Suprapubic skin (tissue), 3 donors: ENCODE results near the gene ATP6V1A.
"Not testable (repeated sequence)": the region's sequence is repeated elsewhere in the genome, so short reads cannot be mapped to it uniquely, and the experiment has no call there.

Experiments used
- EP300 ChIP-seq: sonication (generic); formaldehyde crosslinking; IDR thresholded peaks from one replicate; pipeline ENCODE4 v1.6.1; 2017; ENCODE audit warnings: antibody characterized with exemption
- POLR2A ChIP-seq, 2 donors: fragments of 450-650 bp; IDR thresholded peaks; one replicate each; pipeline ENCODE4 v1.6.1; 2017; ENCODE audit warnings: antibody characterized with exemption in 2 of 2, mild to moderate bottlenecking in 2 of 2, moderate library complexity in 2 of 2
- TF ChIP-seq, protein P1 (sequence below), 2 donors: fragments of 200-600 bp in 1 of 2; fragments of 450-650 bp in 1 of 2; sonication (generic) in 1 of 2; IDR thresholded peaks; one replicate each; pipeline ENCODE4 v1.5.1; 2016 to 2019; ENCODE audit warnings: antibody characterized with exemption in 2 of 2, mild to moderate bottlenecking in 1 of 2, moderate library complexity in 1 of 2

- TF ChIP-seq, protein P1, sequence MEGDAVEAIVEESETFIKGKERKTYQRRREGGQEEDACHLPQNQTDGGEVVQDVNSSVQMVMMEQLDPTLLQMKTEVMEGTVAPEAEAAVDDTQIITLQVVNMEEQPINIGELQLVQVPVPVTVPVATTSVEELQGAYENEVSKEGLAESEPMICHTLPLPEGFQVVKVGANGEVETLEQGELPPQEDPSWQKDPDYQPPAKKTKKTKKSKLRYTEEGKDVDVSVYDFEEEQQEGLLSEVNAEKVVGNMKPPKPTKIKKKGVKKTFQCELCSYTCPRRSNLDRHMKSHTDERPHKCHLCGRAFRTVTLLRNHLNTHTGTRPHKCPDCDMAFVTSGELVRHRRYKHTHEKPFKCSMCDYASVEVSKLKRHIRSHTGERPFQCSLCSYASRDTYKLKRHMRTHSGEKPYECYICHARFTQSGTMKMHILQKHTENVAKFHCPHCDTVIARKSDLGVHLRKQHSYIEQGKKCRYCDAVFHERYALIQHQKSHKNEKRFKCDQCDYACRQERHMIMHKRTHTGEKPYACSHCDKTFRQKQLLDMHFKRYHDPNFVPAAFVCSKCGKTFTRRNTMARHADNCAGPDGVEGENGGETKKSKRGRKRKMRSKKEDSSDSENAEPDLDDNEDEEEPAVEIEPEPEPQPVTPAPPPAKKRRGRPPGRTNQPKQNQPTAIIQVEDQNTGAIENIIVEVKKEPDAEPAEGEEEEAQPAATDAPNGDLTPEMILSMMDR (IDR thresholded peaks at IDR 0.05), result not testable (repeated sequence)
- TF ChIP-seq POLR2A (IDR thresholded peaks at IDR 0.05); EP300: not testable (repeated sequence)
These were observed 102.2 kb downstream of the ATP6V1A start for GRCh38 chr3:113849071-113849470.
